ENCODE results near the gene ACTA1. TPM values are rescaled to one million over a fixed set of nuclear protein-coding genes. Genes with fewer than 3 reads are reported as not detected.

ACTA1 gene
- total RNA-seq, 1 experiment from 2014 or later = not detected

GRCh38 chr1:229452956-229453801 lies 19.3 kb upstream of the ACTA1 start:
- H3K4me1 ChIP-seq (ENCODE audit: insufficient read depth, low read length, poor library complexity, severe bottlenecking) = no peaks in the 10 kb centered on the region
- H3K27ac ChIP-seq (ENCODE audit: low read depth, low read length, poor library complexity, severe bottlenecking) = no peak overlapping the region
- CTCF ChIA-PET = no interaction called here
- POLR2A ChIA-PET (ENCODE audit: low non-redundant PET) = no interaction called here
- no peaks in the 10 kb centered on the region for H3K27me3 ChIP-seq (replicated peaks; ENCODE audit: insufficient read depth, low read depth, low read length, poor library complexity)
- no TSS peak for BruUV-seq (replicated peaks)
- H3K36me3 ChIP-seq (ENCODE audit: insufficient read depth, low read length, poor library complexity, severe bottlenecking) = peaks cover 34% of the 10 kb centered on the region
- intact Hi-C loops (cut with micrococcal nuclease; ENCODE audit: unreplicated experiment) = loop anchor here (1.0 kb wide), 1 partner anchor 195 kb away; no protein-coding TSS in a partner anchor
- TF ChIP-seq CTCF (conservative IDR thresholded peaks at IDR 0.05; ENCODE audit: low read depth, low read length) (peak; percentile 55), EZH2 (IDR thresholded peaks at IDR 0.05; ENCODE audit: borderline replicate concordance, low read depth, low read length, poor library complexity, severe bottlenecking) (no peak)
- no peak overlapping the region for H3K4me3 ChIP-seq (ENCODE audit: low read depth, low read length, poor library complexity, severe bottlenecking)
- H3K9me3 ChIP-seq (ENCODE audit: low read depth, low read length, poor library complexity, severe bottlenecking) = no peaks in the 10 kb centered on the region
- peak; percentile 29 for DNase-seq (ENCODE audit: low spot score)

- Histone ChIP-seq H3K27ac (ENCODE audit: low read depth, low read length, poor library complexity, severe bottlenecking) (no peak overlapping the region), H3K36me3 (ENCODE audit: insufficient read depth, low read length, poor library complexity, severe bottlenecking) (peaks cover 18% of the 10 kb centered on the region), H3K4me1 (ENCODE audit: insufficient read depth, low read length, poor library complexity, severe bottlenecking) (no peaks in the 10 kb centered on the region), H3K27me3 (replicated peaks; ENCODE audit: insufficient read depth, low read depth, low read length, poor library complexity) (no peaks in the 10 kb centered on the region), H3K4me3 (ENCODE audit: low read depth, low read length, poor library complexity, severe bottlenecking) (no peak overlapping the region), H3K9me3 (ENCODE audit: low read depth, low read length, poor library complexity, severe bottlenecking) (no peaks in the 10 kb centered on the region)
- TF ChIP-seq EZH2 (IDR thresholded peaks at IDR 0.05; ENCODE audit: borderline replicate concordance, low read depth, low read length, poor library complexity, severe bottlenecking) = no peak
- no peak for TF ChIP-seq CTCF (conservative IDR thresholded peaks at IDR 0.05; ENCODE audit: low read depth, low read length)
- ChIA-PET CTCF (no interaction called here), POLR2A (ENCODE audit: low non-redundant PET) (no interaction called here)
- no peak for DNase-seq (ENCODE audit: low spot score)
- intact Hi-C loops (cut with micrococcal nuclease; ENCODE audit: unreplicated experiment) = no loop called here
- BruUV-seq (replicated peaks) = no TSS peak
These were observed 15.0 kb upstream of the ACTA1 start for GRCh38 chr1:229448845-229449244.

- TF ChIP-seq EZH2 (IDR thresholded peaks at IDR 0.05; ENCODE audit: borderline replicate concordance, low read depth, low read length, poor library complexity, severe bottlenecking) (no peak), CTCF (conservative IDR thresholded peaks at IDR 0.05; ENCODE audit: low read depth, low read length) (no peak)
- H3K9me3 ChIP-seq (ENCODE audit: low read depth, low read length, poor library complexity, severe bottlenecking) = no peaks in the 10 kb centered on the region
- H3K4me1 ChIP-seq (ENCODE audit: insufficient read depth, low read length, poor library complexity, severe bottlenecking) = no peaks in the 10 kb centered on the region
- no TSS peak for BruUV-seq (replicated peaks)
- DNase-seq (ENCODE audit: low spot score) = no peak
- intact Hi-C loops (cut with micrococcal nuclease; ENCODE audit: unreplicated experiment) = no loop called here
- ChIA-PET POLR2A (ENCODE audit: low non-redundant PET) (no interaction called here), CTCF (no interaction called here)
- H3K4me3 ChIP-seq (ENCODE audit: low read depth, low read length, poor library complexity, severe bottlenecking) = no peak overlapping the region
- H3K36me3 ChIP-seq (ENCODE audit: insufficient read depth, low read length, poor library complexity, severe bottlenecking) = peaks cover 18% of the 10 kb centered on the region
- no peak overlapping the region for H3K27ac ChIP-seq (ENCODE audit: low read depth, low read length, poor library complexity, severe bottlenecking)
- H3K27me3 ChIP-seq (replicated peaks; ENCODE audit: insufficient read depth, low read depth, low read length, poor library complexity) = no peaks in the 10 kb centered on the region
These were observed 14.5 kb upstream of the ACTA1 start for GRCh38 chr1:229448354-229448753.

Data from A673 (cell line).